ENCODE data around the gene FAM78A. TPM values are rescaled to one million over a fixed set of nuclear protein-coding genes. Genes with fewer than 3 reads are reported as not detected.
"Not testable (repeated sequence)": the region's sequence is repeated elsewhere in the genome, so short reads cannot be mapped to it uniquely, and the experiment has no call there.

The FAM78A gene
- total RNA-seq, 2 experiments from 2014 or later, result 99.2 to 101 TPM

- H3K27ac Mint-ChIP-seq; H3K4me3 Mint-ChIP-seq; CTCF ChIA-PET; H3K27me3 Mint-ChIP-seq (ENCODE audit: low read depth); POLR2A ChIA-PET; ATAC-seq; H3K4me1 Mint-ChIP-seq (ENCODE audit: low read depth); DNase-seq: not testable (repeated sequence)
- Mint-ChIP-seq H3K36me3 (ENCODE audit: low read depth) (peaks cover 57% of the 10 kb centered on the region), H3K9me3 (ENCODE audit: insufficient read depth) (peaks cover 10% of the 10 kb centered on the region)
Observed at GRCh38 chr9:131211920-131212319, 64.4 kb downstream of the FAM78A start.

Other genes with a start within 250 kb of the FAM78A start
- under 1 TPM; 0.29 to 0.31 TPM for gene AIF1L, start 180.0 kb downstream of the FAM78A start, total RNA-seq
- gene NUP214, start 150.9 kb downstream of the FAM78A start, total RNA-seq, result 10 to 100 TPM; 61.3 to 63.5 TPM
- under 1 TPM in 1 of 2 experiments, not detected in 1; 0.21 TPM for gene PLPP7, start 13.2 kb upstream of the FAM78A start, total RNA-seq
- gene PRRC2B, start 117.6 kb upstream of the FAM78A start, total RNA-seq, result 100 to 1,000 TPM; 215 to 216 TPM
- gene POMT1, start 226.4 kb upstream of the FAM78A start, total RNA-seq, result 10 to 100 TPM; 34.4 to 39.2 TPM

All from activated CD8-positive, alpha-beta T cell treated with anti-CD3 and anti-CD28 coated beads, Interleukin-2, amount 10 ng/mL, durations not matched to agents 7 days and 5 days (primary cell).